ENCODE measurements around the gene SYTL3. TPM values are rescaled to one million over a fixed set of nuclear protein-coding genes. Genes with fewer than 3 reads are reported as not detected.

The SYTL3 gene
- total RNA-seq = 100 to 1,000 TPM in 1 of 3 donors, 10 to 100 TPM in 2; 84.1 to 143 (median 89.0) TPM
- total RNA-seq (2013) = 72.8 TPM

GRCh38 chr6:158649289-158650143 lies at the start of gene SYTL3:
Gene SYTL3 (plus strand): TSS chr6:158650054. CDS start chr6:158663269, 13,215 bp downstream.
- Mint-ChIP-seq H3K9me3 (no peaks in the 10 kb centered on the region), H3K36me3 (no peaks in the 10 kb centered on the region), H3K27ac (peak within 1 kb of the TSS; percentile 96 to 99), H3K4me3 (peak within 1 kb of the TSS; percentile 87), H3K4me1 (peaks cover 57 to 62% of the 10 kb centered on the region in 2 donors), H3K27me3 (ENCODE audit: low read depth in 2 of 2) (no peaks in the 10 kb centered on the region)
- 32% methylated on average over 13 of the region's 15 CpGs for WGBS (ENCODE audit: insufficient coverage)
- Histone ChIP-seq H3K36me3 (ENCODE audit: control insufficient read depth, insufficient read depth, low read length) (peaks cover 2% of the 10 kb centered on the region), H3K27ac (ENCODE audit: low read length) (peak within 1 kb of the TSS; percentile 84), H3K4me3 (ENCODE audit: low read length) (peak within 1 kb of the TSS; percentile 41), H3K4me1 (ENCODE audit: control insufficient read depth, insufficient read depth, low read length) (peaks cover 66% of the 10 kb centered on the region), H3K27me3 (ENCODE audit: control insufficient read depth, insufficient read depth, low read length) (no peaks in the 10 kb centered on the region), H3K9me3 (ENCODE audit: control insufficient read depth, insufficient read depth, low read length) (no peaks in the 10 kb centered on the region)
- peak; percentile 47 to 73 (median 60) for ATAC-seq
- peak; percentile 62 to 95 for DNase-seq
- no peak for TF ChIP-seq CTCF (IDR thresholded peaks at IDR 0.05)
- intact Hi-C loops (cut with micrococcal nuclease) = loop anchor here (1.0 to 10.0 kb wide), 6 partner anchors 82 to 1325 kb away; no protein-coding TSS in a partner anchor

- no peak overlapping the region for H3K27ac ChIP-seq (ENCODE audit: low read length)
Observed at GRCh38 chr6:158603261-158604047, 46.4 kb upstream of the SYTL3 start.

GRCh38 chr6:158604048-158604406 lies 45.8 kb upstream of the SYTL3 start:
- no peak overlapping the region for H3K4me3 Mint-ChIP-seq
- Histone ChIP-seq H3K9me3 (ENCODE audit: control insufficient read depth, insufficient read depth, low read length) (no peaks in the 10 kb centered on the region), H3K4me1 (ENCODE audit: control insufficient read depth, insufficient read depth, low read length) (no peaks in the 10 kb centered on the region), H3K4me3 (ENCODE audit: low read length) (no peak overlapping the region), H3K36me3 (ENCODE audit: control insufficient read depth, insufficient read depth, low read length) (peaks cover 56% of the 10 kb centered on the region), H3K27ac (ENCODE audit: low read length) (no peak overlapping the region), H3K27me3 (ENCODE audit: control insufficient read depth, insufficient read depth, low read length) (no peaks in the 10 kb centered on the region)
- TF ChIP-seq CTCF (IDR thresholded peaks at IDR 0.05) = no peak
- H3K9me3 Mint-ChIP-seq = no peaks in the 10 kb centered on the region
- ATAC-seq = no peak
- H3K27me3 Mint-ChIP-seq (ENCODE audit: low read depth in 2 of 2) = no peaks in the 10 kb centered on the region
- H3K36me3 Mint-ChIP-seq = peaks cover 13% of the 10 kb centered on the region
- intact Hi-C loops (cut with micrococcal nuclease) = no loop called here
- peaks cover 23% of the 10 kb centered on the region in 2 donors for H3K4me1 Mint-ChIP-seq
- peak overlapping the region; percentile 32 to 59 for H3K27ac Mint-ChIP-seq
- DNase-seq = no peak
- WGBS (ENCODE audit: insufficient coverage) = 94% methylated on average over 6 of the region's 6 CpGs

More at GRCh38 chr6:158603261-158604047, 46.4 kb upstream of the SYTL3 start:
- no peak overlapping the region for H3K4me3 Mint-ChIP-seq
- WGBS (ENCODE audit: insufficient coverage) = 96% methylated on average over 12 of the region's 15 CpGs
- no peak for DNase-seq
- H3K27ac Mint-ChIP-seq = peak overlapping the region; percentile 32 to 59
- H3K9me3 ChIP-seq (ENCODE audit: control insufficient read depth, insufficient read depth, low read length) = no peaks in the 10 kb centered on the region
- H3K4me3 ChIP-seq (ENCODE audit: low read length) = no peak overlapping the region
- intact Hi-C loops (cut with micrococcal nuclease) = no loop called here
- H3K36me3 Mint-ChIP-seq = peaks cover 13% of the 10 kb centered on the region
- peaks cover 54% of the 10 kb centered on the region for H3K36me3 ChIP-seq (ENCODE audit: control insufficient read depth, insufficient read depth, low read length)
- ATAC-seq = no peak
- H3K27me3 ChIP-seq (ENCODE audit: control insufficient read depth, insufficient read depth, low read length) = no peaks in the 10 kb centered on the region
- H3K4me1 Mint-ChIP-seq = peaks cover 23% of the 10 kb centered on the region in 2 donors
- TF ChIP-seq CTCF (IDR thresholded peaks at IDR 0.05) = no peak
- H3K27me3 Mint-ChIP-seq (ENCODE audit: low read depth in 2 of 2) = no peaks in the 10 kb centered on the region
- H3K9me3 Mint-ChIP-seq = no peaks in the 10 kb centered on the region
- H3K4me1 ChIP-seq (ENCODE audit: control insufficient read depth, insufficient read depth, low read length) = no peaks in the 10 kb centered on the region
